Activated T-cell treated with anti-CD3 and anti-CD28 coated beads for 1 hour (primary cell): ENCODE data around the gene DEFB119.
"Not testable (repeated sequence)": the region's sequence is repeated elsewhere in the genome, so short reads cannot be mapped to it uniquely, and the experiment has no call there.

Experiments used
- DNase-seq: peaks from one replicate; pipeline ENCODE4 v3.0.0-alpha.2; 2020; ENCODE audit warnings: low read depth

DEFB119 gene

GRCh38 chr20:31390490-31390889, at the start of gene DEFB119:
Gene DEFB119, minus strand, starts transcription at chr20:31390590. Its CDS starts 107 bp downstream, at chr20:31390483.
- DNase-seq: no peak

- DNase-seq: no peak
These were observed 40.3 kb upstream of the DEFB119 start for GRCh38 chr20:31430568-31431115.

- not testable (repeated sequence) for DNase-seq
These were observed 37.2 kb upstream of the DEFB119 start for GRCh38 chr20:31427576-31427975.

GRCh38 chr20:31426891-31427551, 36.6 kb upstream of the DEFB119 start:
- not testable (repeated sequence) for DNase-seq

- DNase-seq: no peak
These were observed 35.4 kb upstream of the DEFB119 start for GRCh38 chr20:31425797-31426196.

GRCh38 chr20:31418307-31418706, 27.9 kb upstream of the DEFB119 start:
- no peak for DNase-seq

GRCh38 chr20:31415653-31416052, 25.3 kb upstream of the DEFB119 start:
- no peak for DNase-seq

- DNase-seq: no peak
These were observed 24.0 kb upstream of the DEFB119 start for GRCh38 chr20:31414381-31414780.

- DNase-seq: no peak
These were observed 19.6 kb upstream of the DEFB119 start for GRCh38 chr20:31410011-31410410.

GRCh38 chr20:31406115-31406514, 15.7 kb upstream of the DEFB119 start, which contains the start of gene DEFB121:
Gene DEFB121, minus strand, starts transcription at chr20:31406215. Its CDS starts 63 bp downstream, at chr20:31406152.
- DNase-seq: no peak

- no peak for DNase-seq
These were observed 13.5 kb upstream of the DEFB119 start for GRCh38 chr20:31403886-31404285.

- no peak for DNase-seq
These were observed 4.5 kb upstream of the DEFB119 start for GRCh38 chr20:31394900-31395299.

GRCh38 chr20:31392836-31393235, 2.4 kb upstream of the DEFB119 start:
- DNase-seq: no peak

GRCh38 chr20:31374346-31374745, 16.0 kb downstream of the DEFB119 start:
- no peak for DNase-seq

- no peak for DNase-seq
These were observed 22.1 kb downstream of the DEFB119 start, which contains the start of gene DEFB118 for GRCh38 chr20:31368301-31368700. Gene DEFB118, plus strand, starts transcription at chr20:31368601. Its CDS starts 50 bp downstream, at chr20:31368651.

GRCh38 chr20:31364272-31364671, 26.1 kb downstream of the DEFB119 start:
- not testable (repeated sequence) for DNase-seq

GRCh38 chr20:31363295-31363694, 27.1 kb downstream of the DEFB119 start:
- no peak for DNase-seq

- no peak for DNase-seq
These were observed 34.4 kb downstream of the DEFB119 start for GRCh38 chr20:31355981-31356380.

- DNase-seq: no peak
These were observed 48.9 kb downstream of the DEFB119 start for GRCh38 chr20:31341470-31341869.

- DNase-seq: no peak
These were observed 59.5 kb downstream of the DEFB119 start for GRCh38 chr20:31330893-31331292.
